Liver (tissue), 9 donors: ENCODE results near the gene PTPMT1. TPM values are rescaled to one million over a fixed set of nuclear protein-coding genes. Genes with fewer than 3 reads are reported as not detected.
"Not testable (repeated sequence)": the region's sequence is repeated elsewhere in the genome, so short reads cannot be mapped to it uniquely, and the experiment has no call there.

Experiments
- DNase-seq: peaks from one replicate; pipeline ENCODE4 v3.0.0-alpha.2; 2017; ENCODE audit warnings: low spot score
- H3K27ac ChIP-seq, 2 donors: one replicate each; pipeline ENCODE4 v1.7.0; 2013; ENCODE audit warnings: inconsistent platforms in 2 of 2, low read length in 2 of 2, control low read depth in 1 of 2, low read depth in 1 of 2, mild to moderate bottlenecking in 1 of 2
- H3K27me3 ChIP-seq, 4 donors: one replicate each; pipeline versions ENCODE4 v1.6.1 to v1.7.0; 2013; ENCODE audit warnings: low read length in 3 of 4, inconsistent platforms in 1 of 4, mild to moderate bottlenecking in 1 of 4, moderate library complexity in 1 of 4; ENCODE audit not compliant: control insufficient read depth in 4 of 4, insufficient read depth in 4 of 4
- H3K36me3 ChIP-seq, 4 donors: one replicate each; pipeline versions ENCODE4 v1.6.1 to v1.7.0; 2013; ENCODE audit warnings: low read length in 3 of 4, mild to moderate bottlenecking in 3 of 4, low read depth in 1 of 4, moderate library complexity in 1 of 4; ENCODE audit not compliant: control insufficient read depth in 4 of 4, insufficient read depth in 3 of 4
- H3K4me1 ChIP-seq, 4 donors: one replicate each; pipeline versions ENCODE4 v1.6.1 to v1.7.0; 2013; ENCODE audit warnings: low read length in 3 of 4, mild to moderate bottlenecking in 3 of 4, moderate library complexity in 1 of 4; ENCODE audit not compliant: control insufficient read depth in 4 of 4, insufficient read depth in 4 of 4
- H3K4me3 ChIP-seq, 3 donors: one replicate each; pipeline versions ENCODE4 v1.6.1 to v1.7.0; 2013; ENCODE audit warnings: low read length in 3 of 3, control low read depth in 1 of 3, low read depth in 1 of 3, mild to moderate bottlenecking in 1 of 3
- H3K9ac ChIP-seq, 2 donors: one replicate each; pipeline ENCODE4 v1.7.0; 2013; ENCODE audit warnings: low read length in 2 of 2, mild to moderate bottlenecking in 2 of 2, moderate library complexity in 2 of 2, control low read depth in 1 of 2, low read depth in 1 of 2
- H3K9me3 ChIP-seq, 4 donors: one replicate each; pipeline versions ENCODE4 v1.6.1 to v1.7.0; 2013; ENCODE audit warnings: low read length in 3 of 4; ENCODE audit not compliant: control insufficient read depth in 4 of 4
- ATF3 ChIP-seq: IDR thresholded peaks from 2 replicates; pipeline ENCODE4 v1.6.1; 2016; ENCODE audit warnings: antibody characterized with exemption
- CTCF ChIP-seq: fragments of 150-350 bp; IDR thresholded peaks from 2 replicates; pipeline ENCODE4 v1.5.1; 2017; ENCODE audit warnings: improper control_type of control experiment, low read depth, low read length; ENCODE audit not compliant: missing input control
- EGR1 ChIP-seq, 2 donors: IDR thresholded peaks; 2 replicates each; pipeline ENCODE4 v1.6.1; 2016 to 2018; ENCODE audit warnings: antibody characterized with exemption in 2 of 2, low read depth in 2 of 2
- FOXA1 ChIP-seq: IDR thresholded peaks from 2 replicates; pipeline ENCODE4 v1.6.1; 2016; ENCODE audit warnings: antibody characterized with exemption
- FOXA2 ChIP-seq: IDR thresholded peaks from 2 replicates; pipeline ENCODE4 v1.6.1; 2016; ENCODE audit warnings: antibody characterized with exemption
- GABPA ChIP-seq, 2 donors: IDR thresholded peaks in 1 of 2; conservative IDR thresholded peaks in 1 of 2; 2 replicates each; pipeline ENCODE4 v1.6.1; 2016; ENCODE audit warnings: antibody characterized with exemption in 2 of 2, mild to moderate bottlenecking in 1 of 2, moderate library complexity in 1 of 2
- HNF4A ChIP-seq, 2 donors: conservative IDR thresholded peaks; 2 replicates each; pipeline ENCODE4 v1.6.1; 2016; ENCODE audit warnings: antibody characterized with exemption in 2 of 2, mild to moderate bottlenecking in 2 of 2
- HNF4G ChIP-seq: IDR thresholded peaks from 2 replicates; pipeline ENCODE4 v1.6.1; 2016; ENCODE audit warnings: antibody characterized with exemption
- JUND ChIP-seq, 2 donors: IDR thresholded peaks; 2 replicates each; pipeline ENCODE4 v1.6.1; 2016; ENCODE audit warnings: antibody characterized with exemption in 2 of 2
- MAX ChIP-seq: IDR thresholded peaks from 2 replicates; pipeline ENCODE4 v1.6.1; 2016; ENCODE audit warnings: antibody characterized with exemption
- NR2F2 ChIP-seq: IDR thresholded peaks from 2 replicates; pipeline ENCODE4 v1.6.1; 2016; ENCODE audit warnings: antibody characterized with exemption
- RAD21 ChIP-seq, 2 donors: IDR thresholded peaks; 2 replicates each; pipeline ENCODE4 v1.6.1; 2016; ENCODE audit warnings: antibody characterized with exemption in 2 of 2, mild to moderate bottlenecking in 2 of 2
- REST ChIP-seq: IDR thresholded peaks from 2 replicates; pipeline ENCODE4 v1.6.1; 2016; ENCODE audit warnings: antibody characterized with exemption, mild to moderate bottlenecking
- RXRA ChIP-seq, 2 donors: IDR thresholded peaks; 2 replicates each; pipeline ENCODE4 v1.6.1; 2017 to 2018; ENCODE audit warnings: antibody characterized with exemption in 2 of 2, mild to moderate bottlenecking in 1 of 2
- SP1 ChIP-seq: IDR thresholded peaks from 2 replicates; pipeline ENCODE4 v1.6.1; 2018; ENCODE audit warnings: antibody characterized with exemption, mild to moderate bottlenecking
- TAF1 ChIP-seq: conservative IDR thresholded peaks from 2 replicates; pipeline ENCODE4 v1.6.1; 2016; ENCODE audit warnings: antibody characterized with exemption, mild to moderate bottlenecking
- YY1 ChIP-seq: IDR thresholded peaks from 2 replicates; pipeline ENCODE4 v1.6.1; 2016; ENCODE audit warnings: antibody characterized with exemption, mild to moderate bottlenecking
- ZBTB33 ChIP-seq: IDR thresholded peaks from 2 replicates; pipeline ENCODE4 v1.6.1; 2016; ENCODE audit warnings: antibody characterized with exemption
- WGBS: extraction: QIAGEN DNeasy Blood & Tissue Kit; methylation state at CpG from one replicate; pipeline ENCODE4 v1.1.7; 2013; 5-methylcytosine and 5-hydroxymethylcytosine counted together
- polyA plus RNA-seq, 2 donors: library from polyadenylated mRNA; stranded (reverse) in 1 of 2; unstranded in 1 of 2; fragments of 200-250 nt in 1 of 2; fragments of >200 nt in 1 of 2; fragmentation: Nextera tagmentation in 1 of 2; extraction: Ambion mirVana in 1 of 2; gene quantifications; one replicate each; pipeline versions ENCODE4 v1.2.1 to v1.2.3, GENCODE V29; 2013 to 2015
- total RNA-seq, 2 donors: library from RNA; depleted of rRNA; stranded (reverse); fragments of >200 nt; gene quantifications; one replicate each; pipeline ENCODE4 v1.2.3, GENCODE V29; 2014
- donor health status: healthy.
- donor health status: healthy.
- donor health status: healthy.
- donor health status: healthy.
- donor health status: healthy.

The PTPMT1 gene
- total and polyA plus RNA-seq, 4 donors = 28.7 to 40.4 (median 33.5) TPM

- H3K27ac ChIP-seq = no peak overlapping the region
- no peak overlapping the region for H3K9ac ChIP-seq
- H3K9me3 ChIP-seq = no peaks in the 10 kb centered on the region
- WGBS = 98% methylated on average over 4 of the region's 4 CpGs
- TF ChIP-seq RXRA (IDR thresholded peaks at IDR 0.05) (no peak), JUND (IDR thresholded peaks at IDR 0.05) (no peak), ZBTB33 (no peak), FOXA2 (no peak), GABPA (IDR thresholded peaks at IDR 0.05 in 1 of 2, conservative IDR thresholded peaks at IDR 0.05 in 1 of 2) (no peak), EGR1 (IDR thresholded peaks at IDR 0.05; ENCODE audit: low read depth in 2 of 2) (no peak), FOXA1 (no peak), HNF4G (no peak)
- no peak for DNase-seq
- H3K27me3 ChIP-seq = no peaks in the 10 kb centered on the region
- peaks cover 10 to 47% (median 28%) of the 10 kb centered on the region in 4 donors for H3K4me1 ChIP-seq
- no peak overlapping the region for H3K4me3 ChIP-seq
- no peaks in the 10 kb centered on the region for H3K36me3 ChIP-seq
Observed at GRCh38 chr11:47529951-47530350, 35.4 kb upstream of the PTPMT1 start.

- H3K27me3 ChIP-seq, H3K4me3 ChIP-seq, DNase-seq, H3K9me3 ChIP-seq, H3K9ac ChIP-seq, H3K27ac ChIP-seq, H3K36me3 ChIP-seq: not testable (repeated sequence)
- WGBS = 96% methylated on average over 9 of the region's 9 CpGs
- peaks cover 10 to 42% (median 26%) of the 10 kb centered on the region in 4 donors for H3K4me1 ChIP-seq
Observed at GRCh38 chr11:47530721-47531120, 34.7 kb upstream of the PTPMT1 start.

GRCh38 chr11:47531666-47532065, 33.7 kb upstream of the PTPMT1 start:
- WGBS = 70% methylated on average over 3 of the region's 3 CpGs
- TF ChIP-seq HNF4A (conservative IDR thresholded peaks at IDR 0.05) (no peak), JUND (IDR thresholded peaks at IDR 0.05) (no peak), ATF3 (no peak), RXRA (IDR thresholded peaks at IDR 0.05) (no peak), GABPA (IDR thresholded peaks at IDR 0.05 in 1 of 2, conservative IDR thresholded peaks at IDR 0.05 in 1 of 2) (no peak), REST (no peak), SP1 (no peak), MAX (no peak), TAF1 (no peak), CTCF (no peak), FOXA1 (no peak), HNF4G (no peak), NR2F2 (no peak), RAD21 (IDR thresholded peaks at IDR 0.05) (no peak), FOXA2 (no peak), YY1 (no peak), EGR1 (IDR thresholded peaks at IDR 0.05; ENCODE audit: low read depth in 2 of 2) (no peak)
- Histone ChIP-seq H3K4me1 (peaks cover 13 to 33% (median 23%) of the 10 kb centered on the region in 4 donors), H3K9ac (no peak overlapping the region), H3K9me3 (no peaks in the 10 kb centered on the region), H3K4me3 (no peak overlapping the region), H3K36me3 (no peaks in the 10 kb centered on the region), H3K27me3 (no peaks in the 10 kb centered on the region), H3K27ac (no peak overlapping the region)
- DNase-seq = no peak
